Measurements from ENCODE around the gene ANKRD17. TPM values are rescaled to one million over a fixed set of nuclear protein-coding genes. Genes with fewer than 3 reads are reported as not detected.
A peak's percentile ranks its signal among the peaks of the same experiment; 100 is the strongest.

ANKRD17 gene
- total and polyA plus RNA-seq, 9 of the 15 experiments (the other 6 are each of a cell fraction or from before 2014, with no cell fraction given), result 25.5 to 86.9 (median 52.2) TPM

GRCh38 chr4:73068491-73069337 is 189.9 kb downstream of the ANKRD17 start (continued):
- TF ChIP-seq NFYB (IDR thresholded peaks at IDR 0.05; ENCODE audit: extremely low read depth, insufficient read length), result no peak
- TF ChIP-seq CCAR2 (IDR thresholded peaks at IDR 0.05; ENCODE audit: low read depth, low read length), result no peak
- TF ChIP-seq POLR2G (IDR thresholded peaks at IDR 0.05; ENCODE audit: low read depth, low read length), result no peak
- TF ChIP-seq HINFP (tag; conservative IDR thresholded peaks at IDR 0.05; ENCODE audit: low read depth), result no peak
- no peak for TF ChIP-seq NCOA4 (IDR thresholded peaks at IDR 0.05; ENCODE audit: partially characterized antibody)
- no peak for TF ChIP-seq NR2C2 (CRISPR knock-in tag; IDR thresholded peaks at IDR 0.05)
- peak; percentile 39 for TF ChIP-seq NR2C2 (tag; IDR thresholded peaks at IDR 0.05)
- TF ChIP-seq PREB (CRISPR knock-in tag; IDR thresholded peaks at IDR 0.05), result no peak
- TF ChIP-seq GTF2B (IDR thresholded peaks at IDR 0.05; ENCODE audit: extremely low read depth, insufficient read length), result no peak
- no peak for TF ChIP-seq TAF15 (IDR thresholded peaks at IDR 0.05; ENCODE audit: low read depth, low read length)
- TF ChIP-seq ETS2 (tag; IDR thresholded peaks at IDR 0.05; ENCODE audit: borderline replicate concordance, poor library complexity, severe bottlenecking), result no peak
- no peak for TF ChIP-seq ZHX1 (conservative IDR thresholded peaks at IDR 0.05; ENCODE audit: low read length)
- no peak for TF ChIP-seq TCFL5 (CRISPR knock-in tag; conservative IDR thresholded peaks at IDR 0.05)
- no peak; the same call in 1 of the 2 replicates for TF ChIP-seq ZNF12 (CRISPR knock-in tag; IDR thresholded peaks at IDR 0.05)
